ENCODE measurements around the gene TRDN. TPM values are rescaled to one million over a fixed set of nuclear protein-coding genes. Genes with fewer than 3 reads are reported as not detected.

TRDN gene
- total RNA-seq: 0.10 and 0.24 TPM in 2 replicates
- 0.39 and 0.48 TPM in 2 replicates for polyA plus RNA-seq

- WGBS (ENCODE audit: low lambda C conversion rate, missing lambda C conversion rate): 60% methylated on average over 3 of the region's 3 CpGs
- no peak for TF ChIP-seq EZH2phosphoT487 (IDR thresholded peaks at IDR 0.05; ENCODE audit: low read depth, severe bottlenecking, unreplicated experiment)
- no peak for TF ChIP-seq CTCF (IDR thresholded peaks at IDR 0.05; ENCODE audit: poor library complexity)
- TF ChIP-seq EZH2 (IDR thresholded peaks at IDR 0.05; ENCODE audit: borderline replicate concordance): no peak
- Histone ChIP-seq H3K4me3 (no peak within 1 kb of the TSS), H2AFZ (peak within 1 kb of the TSS; percentile 29), H3K79me2 (no peaks in the 10 kb centered on the region), H3K36me3 (replicated peaks; ENCODE audit: insufficient read depth, low read depth) (no peaks in the 10 kb centered on the region), H3K27ac (no peak within 1 kb of the TSS), H3K4me1 (ENCODE audit: insufficient read depth) (no peaks in the 10 kb centered on the region), H3K27me3 (no peaks in the 10 kb centered on the region), H3K9me2 (replicated peaks; ENCODE audit: insufficient read depth) (no peaks in the 10 kb centered on the region), H3K9me3 (ENCODE audit: low read depth) (no peaks in the 10 kb centered on the region), H4K20me1 (ENCODE audit: insufficient read depth, poor library complexity, severe bottlenecking) (no peaks in the 10 kb centered on the region), H3K4me2 (no peak within 1 kb of the TSS)
- DNase-seq (ENCODE audit: low spot score): no peak
Observed at GRCh38 chr6:123636782-123637181, at the start of gene TRDN. Gene TRDN, minus strand, starts transcription at chr6:123636950. Its CDS starts 175 bp downstream, at chr6:123636775.

GRCh38 chr6:123681957-123682462, 45.3 kb upstream of the TRDN start:
- Histone ChIP-seq H3K27me3 (no peaks in the 10 kb centered on the region), H3K79me2 (no peaks in the 10 kb centered on the region), H4K20me1 (ENCODE audit: insufficient read depth, poor library complexity, severe bottlenecking) (no peaks in the 10 kb centered on the region), H3K4me2 (no peak overlapping the region), H3K9me3 (ENCODE audit: low read depth) (no peaks in the 10 kb centered on the region), H3K9me2 (replicated peaks; ENCODE audit: insufficient read depth) (no peaks in the 10 kb centered on the region), H3K27ac (no peak overlapping the region), H2AFZ (no peak overlapping the region), H3K36me3 (replicated peaks; ENCODE audit: insufficient read depth, low read depth) (no peaks in the 10 kb centered on the region), H3K4me1 (ENCODE audit: insufficient read depth) (no peaks in the 10 kb centered on the region), H3K4me3 (no peak overlapping the region)
- no peak for DNase-seq (ENCODE audit: low spot score)
- 77% methylated on average over 1 of the region's 1 CpG for WGBS (ENCODE audit: low lambda C conversion rate, missing lambda C conversion rate)
- TF ChIP-seq EZH2 (IDR thresholded peaks at IDR 0.05; ENCODE audit: borderline replicate concordance) (no peak), CTCF (IDR thresholded peaks at IDR 0.05; ENCODE audit: poor library complexity) (no peak), EZH2phosphoT487 (IDR thresholded peaks at IDR 0.05; ENCODE audit: low read depth, severe bottlenecking, unreplicated experiment) (no peak)

- Histone ChIP-seq H3K9me2 (replicated peaks; ENCODE audit: insufficient read depth) (no peaks in the 10 kb centered on the region), H3K79me2 (no peaks in the 10 kb centered on the region), H3K4me2 (no peak overlapping the region), H3K4me3 (no peak overlapping the region), H3K36me3 (replicated peaks; ENCODE audit: insufficient read depth, low read depth) (no peaks in the 10 kb centered on the region), H2AFZ (no peak overlapping the region), H4K20me1 (ENCODE audit: insufficient read depth, poor library complexity, severe bottlenecking) (no peaks in the 10 kb centered on the region), H3K27ac (no peak overlapping the region), H3K27me3 (no peaks in the 10 kb centered on the region), H3K4me1 (ENCODE audit: insufficient read depth) (no peaks in the 10 kb centered on the region), H3K9me3 (ENCODE audit: low read depth) (no peaks in the 10 kb centered on the region)
- no peak for DNase-seq (ENCODE audit: low spot score)
- 83% methylated on average over 4 of the region's 4 CpGs for WGBS (ENCODE audit: low lambda C conversion rate, missing lambda C conversion rate)
- TF ChIP-seq CTCF (IDR thresholded peaks at IDR 0.05; ENCODE audit: poor library complexity) (no peak), EZH2phosphoT487 (IDR thresholded peaks at IDR 0.05; ENCODE audit: low read depth, severe bottlenecking, unreplicated experiment) (no peak), EZH2 (IDR thresholded peaks at IDR 0.05; ENCODE audit: borderline replicate concordance) (no peak)
Observed at GRCh38 chr6:123677897-123678296, 41.1 kb upstream of the TRDN start.
